GM21447 (cell line): ENCODE results near the gene GPX6.
"Not testable (repeated sequence)": the region's sequence is repeated elsewhere in the genome, so short reads cannot be mapped to it uniquely, and the experiment has no call there.

Experiments
- ATAC-seq: cut with Tn5 transposase; IDR thresholded peaks from one replicate; pipeline ENCODE4 v1.9.1; 2021; ENCODE audit not compliant: unreplicated experiment

Gene GPX6

DNA sequence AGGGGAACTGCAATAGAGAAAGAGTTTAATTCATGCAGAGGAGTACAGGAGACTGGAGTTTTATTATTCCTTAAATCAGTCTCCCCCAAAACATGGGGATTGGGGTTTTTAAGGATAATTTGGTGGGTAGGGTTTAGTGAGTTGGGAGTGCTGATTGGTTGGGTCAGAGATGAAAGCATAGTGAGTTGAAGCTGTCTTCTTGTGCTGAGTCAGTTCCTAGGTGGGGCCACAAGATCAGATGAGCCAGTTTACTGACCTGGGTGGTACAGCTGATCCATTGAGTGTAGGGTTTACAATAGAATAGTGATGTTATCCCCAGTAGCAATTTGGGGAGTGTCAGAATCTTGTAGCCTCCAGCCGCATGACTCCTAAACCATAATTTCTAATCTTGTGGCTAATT lies 29.1 kb downstream of the GPX6 start:
- no peak for ATAC-seq

DNA sequence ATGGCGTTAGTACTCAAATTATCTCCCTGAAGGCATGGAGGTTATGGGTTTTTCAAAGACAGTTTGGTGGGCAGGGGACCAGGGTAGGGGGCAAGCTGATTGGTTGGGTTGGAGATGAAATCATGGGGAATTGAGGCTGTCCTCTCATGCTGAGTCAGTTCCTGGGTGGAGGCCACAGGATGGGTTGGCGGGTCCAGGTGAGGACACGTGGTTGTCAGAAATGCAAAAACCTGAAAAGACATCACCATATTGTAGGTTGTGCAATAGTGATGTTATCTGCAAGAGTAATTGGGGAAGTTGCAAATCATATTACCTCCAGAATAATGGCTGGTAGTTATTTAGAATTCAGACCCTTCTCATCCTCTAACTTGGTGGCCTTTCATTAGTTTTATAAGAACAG lies 30.1 kb downstream of the GPX6 start:
- ATAC-seq, result no peak

GRCh38 chr6:28480253-28480932 lies 35.2 kb downstream of the GPX6 start:
- no peak for ATAC-seq

GRCh38 chr6:28478518-28478917 lies 37.1 kb downstream of the GPX6 start:
- no peak for ATAC-seq

- ATAC-seq, result no peak
Observed at GRCh38 chr6:28474441-28475219, 41.0 kb downstream of the GPX6 start.

- ATAC-seq, result not testable (repeated sequence)
Observed at GRCh38 chr6:28469153-28469745, 46.3 kb downstream of the GPX6 start.

DNA sequence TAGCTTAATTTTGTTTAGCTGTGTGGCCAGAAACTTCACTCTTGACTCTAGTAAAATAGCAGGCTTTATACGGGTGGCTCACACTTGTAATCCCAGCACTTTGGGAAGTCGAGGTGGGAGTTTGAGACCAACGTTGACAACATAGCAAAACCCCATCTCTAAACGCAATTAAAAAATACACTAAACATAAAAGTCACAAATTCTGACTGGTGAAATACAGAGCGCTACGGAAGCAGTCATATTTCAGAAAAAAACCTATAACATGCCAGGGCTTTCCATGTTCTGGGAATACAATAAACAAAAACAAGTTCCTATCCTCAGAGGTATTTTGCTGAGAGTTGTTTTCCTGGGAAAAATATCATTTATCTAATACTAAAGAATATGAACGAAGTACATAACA lies 47.5 kb downstream of the GPX6 start:
- no peak for ATAC-seq

- ATAC-seq, result no peak
Observed at GRCh38 chr6:28462401-28462800, 53.2 kb downstream of the GPX6 start.

DNA sequence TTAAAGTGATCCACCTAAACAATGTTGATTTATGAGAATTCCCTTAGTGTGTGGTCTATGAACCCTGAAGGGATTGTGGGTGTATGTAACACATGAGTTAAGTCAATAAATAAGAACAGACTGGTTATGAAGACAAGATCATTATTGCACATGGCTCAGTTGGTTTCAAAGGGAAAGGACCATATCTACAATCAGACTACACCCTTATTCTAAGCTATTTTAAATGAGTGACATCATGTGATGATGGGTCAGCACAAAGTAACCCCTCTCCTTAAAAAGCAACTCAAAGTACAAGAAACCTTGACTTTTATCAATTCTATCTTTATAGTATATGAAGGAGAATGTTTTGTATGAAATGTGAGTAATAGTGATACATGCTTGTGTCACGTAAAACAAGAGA lies 57.0 kb downstream of the GPX6 start:
- ATAC-seq, result no peak
